GM04503 (cell line): Measurements from ENCODE around the gene PVR.
"Not testable (repeated sequence)": the region's sequence is repeated elsewhere in the genome, so short reads cannot be mapped to it uniquely, and the experiment has no call there.

Source experiments
- DNase-seq: peaks from one replicate; pipeline ENCODE4 v3.0.0-alpha.2; 2012; ENCODE audit warnings: low read depth

The PVR gene

GRCh38 chr19:44672226-44672625 is 28.5 kb downstream of the PVR start:
- DNase-seq, result no peak

DNA sequence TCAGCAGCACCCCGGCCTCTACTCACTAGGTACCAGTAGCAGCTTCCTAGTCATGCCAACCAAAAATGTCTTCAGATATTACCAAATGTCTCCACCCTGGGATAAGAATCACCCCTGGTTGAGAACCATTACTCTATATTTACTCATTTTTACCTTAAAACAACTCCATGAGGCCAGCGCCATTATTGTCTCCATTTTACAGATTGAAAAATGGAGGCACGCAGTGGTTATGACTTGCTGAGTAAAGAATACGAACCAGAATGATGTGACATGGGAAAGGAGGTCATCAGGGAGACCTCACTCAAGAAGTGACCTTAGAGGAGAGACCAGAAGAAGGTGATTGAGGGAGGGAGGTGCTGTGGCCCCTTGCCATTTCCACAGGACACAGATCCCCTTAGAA is 29.8 kb downstream of the PVR start:
- no peak for DNase-seq

DNA sequence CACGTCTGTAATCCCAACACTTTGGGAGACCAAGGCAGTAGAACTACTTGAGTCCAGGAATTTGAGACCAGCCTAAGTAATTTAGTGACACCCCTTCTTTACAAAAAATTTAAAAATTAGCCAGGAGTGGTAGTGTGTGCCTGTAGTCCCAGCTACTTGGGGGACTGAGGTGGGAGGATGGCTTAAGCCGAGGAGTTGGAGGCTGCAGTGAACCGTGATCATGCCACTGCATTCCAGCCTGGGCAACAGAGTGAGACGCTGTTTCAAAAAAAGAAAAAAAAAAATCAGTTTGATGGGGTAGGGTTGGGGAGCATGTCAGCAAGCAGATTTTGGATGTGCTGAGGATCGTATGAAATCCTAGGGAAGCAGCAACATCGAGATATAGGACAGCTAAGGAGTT is 31.8 kb downstream of the PVR start:
- DNase-seq, result no peak

- no peak for DNase-seq
Observed at GRCh38 chr19:44677019-44677811, 33.5 kb downstream of the PVR start.

- DNase-seq, result no peak
Observed at GRCh38 chr19:44680536-44680935, 36.8 kb downstream of the PVR start.

DNA sequence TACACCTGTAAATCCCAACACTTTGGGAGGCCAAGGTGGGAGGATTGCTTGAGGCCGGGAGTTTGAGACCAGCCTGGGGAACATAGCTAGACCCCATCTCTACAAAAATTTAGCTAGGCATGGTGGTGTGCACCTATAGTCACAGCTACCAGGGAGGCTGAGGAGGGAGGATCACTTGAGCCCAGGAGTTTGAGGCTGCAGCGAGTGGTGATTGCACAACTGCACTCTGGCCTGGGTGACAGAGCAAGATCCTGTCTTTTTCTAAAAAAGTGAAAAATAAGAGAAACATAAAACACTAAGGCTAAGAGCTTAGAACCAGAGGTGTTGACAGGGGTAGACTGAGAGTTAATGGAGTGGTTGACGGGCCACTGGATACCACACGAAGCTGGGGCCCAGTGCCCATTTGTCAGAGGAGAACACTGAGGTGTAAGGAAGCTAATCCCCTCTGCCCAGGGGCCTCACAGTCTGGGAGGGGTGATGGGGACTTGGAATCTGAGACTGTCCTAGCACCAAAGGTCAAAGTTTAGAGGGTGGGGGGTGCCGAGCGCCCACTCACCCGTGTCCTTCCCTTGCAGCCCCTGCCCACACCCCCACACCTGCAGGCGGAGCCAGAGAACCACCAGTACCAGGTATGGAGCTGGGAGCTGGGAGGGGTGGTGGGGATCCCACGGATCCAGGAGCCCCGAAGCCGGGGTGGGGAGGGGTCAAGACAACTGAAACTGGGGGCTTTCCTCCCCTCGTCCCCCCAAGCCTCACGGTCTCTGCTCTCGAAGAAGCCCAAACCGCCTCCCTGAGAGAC is 38.5 kb downstream of the PVR start:
- no peak for DNase-seq

GRCh38 chr19:44682807-44683206 is 39.1 kb downstream of the PVR start:
- no peak for DNase-seq

DNA sequence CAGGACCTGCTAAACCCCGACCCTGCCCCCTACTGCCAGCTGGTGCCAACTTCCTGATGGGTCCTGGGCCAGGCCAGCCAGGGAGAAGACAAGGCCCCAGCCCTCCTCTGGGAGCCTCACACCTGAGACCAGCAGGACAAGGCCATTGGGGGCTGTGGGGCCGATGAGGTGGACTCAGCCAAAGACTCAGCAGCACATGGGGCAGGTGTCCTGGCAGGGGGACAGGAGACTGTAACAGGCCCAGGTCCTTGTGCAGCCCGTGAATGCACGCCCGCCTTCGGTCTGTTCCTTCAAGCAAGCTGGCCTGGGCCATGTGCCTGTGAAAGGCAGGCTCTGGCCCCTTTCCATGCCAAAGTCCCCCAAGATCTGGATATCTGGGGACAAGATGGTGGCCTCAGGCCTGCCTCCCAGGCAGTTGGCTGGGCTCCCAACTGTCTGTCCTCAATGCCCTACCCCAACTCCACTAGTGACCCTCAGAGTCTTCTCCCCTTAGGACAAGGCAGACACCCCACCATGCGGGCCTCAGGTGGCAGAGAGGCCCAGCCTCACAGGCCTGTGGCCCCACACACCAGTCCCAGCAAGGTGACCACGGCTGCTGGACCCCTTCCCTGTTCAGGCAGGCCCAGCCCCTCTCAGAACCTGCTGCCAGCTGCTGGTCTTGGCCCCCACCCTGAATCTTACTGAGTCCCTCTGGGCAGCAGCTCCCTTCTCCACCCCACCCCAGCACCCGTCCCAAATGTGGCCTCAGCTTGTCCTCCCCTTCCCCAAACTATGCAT is 39.9 kb downstream of the PVR start:
- no peak for DNase-seq

DNA sequence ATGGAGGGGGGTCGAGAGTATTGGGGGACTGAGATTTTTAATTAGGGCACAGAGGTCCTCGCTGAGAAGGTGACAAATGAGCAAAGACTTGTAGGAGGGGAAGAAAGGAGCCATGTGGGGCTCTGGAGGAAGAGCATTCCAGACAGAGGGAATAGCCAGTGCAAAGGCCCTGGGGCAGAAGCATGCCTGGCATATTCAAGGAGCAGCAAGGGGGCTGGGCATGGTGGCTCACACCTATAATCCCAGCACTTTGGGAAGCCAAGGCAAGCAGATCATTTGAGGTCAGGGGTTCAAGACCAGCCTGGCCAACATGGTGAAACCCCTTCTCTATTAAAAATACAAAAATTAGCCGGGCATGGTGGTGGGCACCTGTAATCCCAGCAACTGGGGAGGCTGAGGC is 40.7 kb downstream of the PVR start:
- DNase-seq, result not testable (repeated sequence)

DNA sequence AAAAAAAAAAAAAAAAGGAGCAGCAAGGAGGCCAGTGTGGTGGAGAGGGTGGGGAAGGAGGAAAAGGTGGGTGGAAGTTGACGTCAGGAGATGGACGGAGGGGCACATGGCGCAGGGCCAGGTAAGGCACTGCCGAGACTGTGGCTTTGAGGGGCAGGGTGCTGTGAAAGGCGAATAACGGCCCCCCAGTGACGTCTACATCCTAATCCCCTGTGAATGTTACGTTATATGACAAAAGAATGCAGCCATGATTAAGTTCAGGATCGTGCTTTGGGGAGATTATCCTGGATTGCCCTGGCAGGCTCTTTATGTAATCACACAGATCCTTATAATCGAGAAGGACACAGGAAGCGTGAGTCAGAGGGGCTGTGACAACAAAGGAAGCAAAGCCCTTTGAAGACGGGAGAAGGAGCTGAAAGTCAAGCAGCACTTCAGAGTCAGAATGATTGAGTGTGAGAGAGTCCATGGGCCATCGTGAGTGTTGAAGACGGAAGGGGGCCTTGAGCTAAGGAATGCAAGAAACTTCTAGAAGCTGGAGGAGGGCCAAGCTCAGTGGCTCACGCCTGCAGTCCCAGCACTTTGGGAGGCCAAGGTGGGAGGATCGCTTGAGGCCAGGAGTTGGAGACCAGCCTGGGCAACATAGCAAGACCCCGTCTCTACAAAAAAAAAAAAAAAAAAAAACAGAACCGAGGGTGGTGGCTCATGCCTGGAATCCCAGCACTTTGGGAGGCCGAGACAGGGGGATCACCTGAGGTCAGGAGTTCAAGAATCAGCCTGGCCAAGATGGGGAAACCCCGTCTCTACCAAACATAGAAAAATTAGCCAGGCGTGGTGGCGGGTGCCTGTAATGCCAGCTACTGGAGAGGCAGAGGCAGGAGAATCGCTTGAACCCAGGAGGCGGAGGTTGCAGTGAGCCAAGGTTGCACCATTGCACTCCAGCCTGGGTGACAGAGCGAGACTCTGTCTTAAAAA is 41.5 kb downstream of the PVR start:
- peak; percentile 71 for DNase-seq

DNA sequence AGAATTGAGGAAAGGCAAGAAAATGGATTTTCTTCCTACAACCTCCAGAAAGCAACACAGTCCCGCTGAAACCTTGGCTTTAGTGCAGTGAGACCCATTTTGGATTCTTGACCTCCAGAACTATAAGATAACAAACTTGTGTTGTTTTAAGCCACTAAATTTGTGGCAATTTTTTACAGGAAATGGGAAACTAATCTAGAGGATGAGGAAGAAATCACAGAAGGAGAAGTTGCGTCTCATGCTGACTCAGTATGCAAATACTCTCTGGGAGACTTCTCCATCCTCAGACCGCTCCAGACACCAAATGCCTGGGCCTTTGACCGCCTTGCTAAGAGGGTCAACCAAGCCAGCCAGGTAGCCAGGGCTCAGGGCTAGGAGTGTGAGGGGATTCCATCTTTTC is 42.2 kb downstream of the PVR start:
- no peak for DNase-seq

DNA sequence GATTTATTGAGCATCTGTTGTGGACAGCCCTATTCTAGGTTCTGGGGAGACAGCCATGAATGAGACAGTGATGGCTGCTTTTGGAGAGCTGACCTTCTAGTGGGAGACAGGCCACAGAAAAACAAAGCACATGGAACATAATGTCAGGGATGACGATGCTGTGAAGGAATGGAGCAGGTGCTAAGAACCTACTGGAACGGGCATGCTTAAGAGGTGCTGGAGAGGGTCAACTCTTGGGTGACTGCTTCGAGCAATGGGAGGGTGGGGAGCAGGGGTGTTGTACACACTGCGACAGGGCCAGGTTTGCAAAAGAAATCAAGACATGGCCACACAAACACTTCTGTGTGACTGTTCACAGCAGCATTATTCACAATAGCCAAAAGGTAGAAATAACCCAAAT is 43.2 kb downstream of the PVR start:
- DNase-seq, result no peak

DNA sequence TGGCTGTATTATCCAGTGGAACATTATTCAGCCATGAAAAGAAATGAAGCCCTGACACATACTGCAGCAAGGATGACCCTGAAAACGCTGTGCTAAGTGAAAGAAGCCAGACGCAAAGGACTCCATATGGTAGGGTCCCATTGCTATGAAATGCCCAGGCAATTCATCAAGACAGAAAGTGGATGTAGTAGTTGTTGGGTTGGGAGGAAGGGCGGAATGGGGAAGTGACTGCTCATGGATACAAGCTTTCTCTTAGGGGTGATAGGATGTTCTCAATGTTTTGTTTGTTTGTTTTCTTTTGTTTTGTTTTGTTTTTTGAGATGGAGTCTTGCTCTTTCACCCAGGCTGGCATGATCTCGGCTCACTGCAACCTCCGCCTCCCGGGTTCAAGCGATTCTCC is 44.2 kb downstream of the PVR start:
- no peak for DNase-seq

- DNase-seq, result no peak
Observed at GRCh38 chr19:44689290-44690130, 45.8 kb downstream of the PVR start.

DNA sequence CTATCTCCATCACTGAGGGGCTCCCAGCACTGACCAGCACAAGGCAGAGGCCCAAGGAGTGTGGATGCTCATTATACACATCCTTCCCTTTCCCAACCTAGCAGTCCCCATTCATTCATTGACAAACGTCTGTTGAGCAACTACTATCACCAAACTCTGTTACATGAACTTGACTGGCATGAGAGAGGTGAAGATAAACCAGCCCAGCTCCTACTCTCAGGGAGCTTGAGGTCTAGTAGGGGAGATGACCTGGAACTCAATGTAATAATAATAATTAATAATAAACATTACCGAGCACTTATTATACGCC is 46.4 kb downstream of the PVR start:
- DNase-seq, result no peak

- no peak for DNase-seq
Observed at GRCh38 chr19:44692379-44692721, 48.6 kb downstream of the PVR start.

DNA sequence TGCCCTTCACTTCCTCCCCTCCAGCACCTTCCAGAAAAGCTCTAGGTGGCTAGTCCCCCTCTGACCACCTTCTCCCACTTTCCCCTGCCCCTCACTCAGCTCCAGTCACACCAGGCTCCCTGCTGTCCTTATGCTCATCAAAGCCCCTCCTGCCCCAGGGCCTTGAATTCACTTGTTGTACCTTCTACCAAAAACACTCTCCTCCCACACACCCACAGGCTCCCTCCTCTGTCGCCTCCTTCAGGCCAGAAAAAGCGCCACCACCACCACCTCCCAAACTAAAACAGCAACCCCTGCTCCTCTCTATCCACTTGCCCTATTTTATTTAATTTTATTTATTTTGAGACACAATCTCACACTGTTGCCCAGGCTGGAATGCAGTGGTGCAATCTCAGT is 50.5 kb downstream of the PVR start:
- DNase-seq, result no peak

- no peak for DNase-seq
Observed at GRCh38 chr19:44696939-44697669, 53.4 kb downstream of the PVR start.

GRCh38 chr19:44697670-44698034 is 53.9 kb downstream of the PVR start:
- DNase-seq, result no peak

- DNase-seq, result no peak
Observed at GRCh38 chr19:44698492-44699201, 54.9 kb downstream of the PVR start, which contains the start of gene CEACAM16. Gene CEACAM16, plus strand, starts transcription at chr19:44699151. Its CDS starts 2,306 bp downstream, at chr19:44701457.
